ENCODE results near the gene USP53. TPM values are rescaled to one million over a fixed set of nuclear protein-coding genes. Genes with fewer than 3 reads are reported as not detected.

USP53 gene
- total and polyA plus RNA-seq, 2 of the 13 experiments (the other 11 are each of a cell fraction or from before 2014, with no cell fraction given): 5.3 to 8.1 TPM

- TF ChIP-seq RERE (CRISPR knock-in tag; IDR thresholded peaks at IDR 0.05; ENCODE audit: low read depth) (no peak), ZNF552 (CRISPR knock-in tag; IDR thresholded peaks at IDR 0.05; ENCODE audit: borderline replicate concordance) (no peak), ZFY (CRISPR knock-in tag; IDR thresholded peaks at IDR 0.05) (peak; percentile 83), TBX2 (CRISPR knock-in tag; IDR thresholded peaks at IDR 0.05; ENCODE audit: borderline replicate concordance) (peak; percentile 89), ZNF629 (CRISPR knock-in tag; conservative IDR thresholded peaks at IDR 0.05) (no peak), RARA (CRISPR knock-in tag; IDR thresholded peaks at IDR 0.05) (peak; percentile 56), ATF4 (CRISPR knock-in tag; IDR thresholded peaks at IDR 0.05) (peak in 1 of 2 experiments; percentile 79; a peak in 2 of 4 replicates), ZNF670 (CRISPR knock-in tag; IDR thresholded peaks at IDR 0.05; ENCODE audit: borderline replicate concordance) (peak; percentile 88; the same call in 1 of the 2 replicates), THAP9 (CRISPR knock-in tag; IDR thresholded peaks at IDR 0.05; ENCODE audit: borderline replicate concordance) (peak; percentile 79; the same call in 1 of the 2 replicates), IRX3 (CRISPR knock-in tag; IDR thresholded peaks at IDR 0.05; ENCODE audit: borderline replicate concordance, low read depth) (no peak), CENPX (CRISPR knock-in tag; IDR thresholded peaks at IDR 0.05) (no peak), EHMT2 (IDR thresholded peaks at IDR 0.05; ENCODE audit: borderline replicate concordance, low read depth, low read length) (no peak; the same call in 1 of the 2 replicates), ZNF3 (CRISPR knock-in tag; IDR thresholded peaks at IDR 0.05) (no peak; the same call in 1 of the 2 replicates)
- TF ChIP-seq, protein P1, sequence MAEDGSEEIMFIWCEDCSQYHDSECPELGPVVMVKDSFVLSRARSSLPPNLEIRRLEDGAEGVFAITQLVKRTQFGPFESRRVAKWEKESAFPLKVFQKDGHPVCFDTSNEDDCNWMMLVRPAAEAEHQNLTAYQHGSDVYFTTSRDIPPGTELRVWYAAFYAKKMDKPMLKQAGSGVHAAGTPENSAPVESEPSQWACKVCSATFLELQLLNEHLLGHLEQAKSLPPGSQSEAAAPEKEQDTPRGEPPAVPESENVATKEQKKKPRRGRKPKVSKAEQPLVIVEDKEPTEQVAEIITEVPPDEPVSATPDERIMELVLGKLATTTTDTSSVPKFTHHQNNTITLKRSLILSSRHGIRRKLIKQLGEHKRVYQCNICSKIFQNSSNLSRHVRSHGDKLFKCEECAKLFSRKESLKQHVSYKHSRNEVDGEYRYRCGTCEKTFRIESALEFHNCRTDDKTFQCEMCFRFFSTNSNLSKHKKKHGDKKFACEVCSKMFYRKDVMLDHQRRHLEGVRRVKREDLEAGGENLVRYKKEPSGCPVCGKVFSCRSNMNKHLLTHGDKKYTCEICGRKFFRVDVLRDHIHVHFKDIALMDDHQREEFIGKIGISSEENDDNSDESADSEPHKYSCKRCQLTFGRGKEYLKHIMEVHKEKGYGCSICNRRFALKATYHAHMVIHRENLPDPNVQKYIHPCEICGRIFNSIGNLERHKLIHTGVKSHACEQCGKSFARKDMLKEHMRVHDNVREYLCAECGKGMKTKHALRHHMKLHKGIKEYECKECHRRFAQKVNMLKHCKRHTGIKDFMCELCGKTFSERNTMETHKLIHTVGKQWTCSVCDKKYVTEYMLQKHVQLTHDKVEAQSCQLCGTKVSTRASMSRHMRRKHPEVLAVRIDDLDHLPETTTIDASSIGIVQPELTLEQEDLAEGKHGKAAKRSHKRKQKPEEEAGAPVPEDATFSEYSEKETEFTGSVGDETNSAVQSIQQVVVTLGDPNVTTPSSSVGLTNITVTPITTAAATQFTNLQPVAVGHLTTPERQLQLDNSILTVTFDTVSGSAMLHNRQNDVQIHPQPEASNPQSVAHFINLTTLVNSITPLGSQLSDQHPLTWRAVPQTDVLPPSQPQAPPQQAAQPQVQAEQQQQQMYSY (CRISPR knock-in tag; IDR thresholded peaks at IDR 0.05): peak; percentile 77; the same call in 1 of the 2 replicates
These were observed 87.8 kb downstream of the USP53 start (continued) for GRCh38 chr4:119300101-119300978.
